Smooth muscle cell (in vitro differentiated cells): ENCODE results near the gene HHAT. TPM values are rescaled to one million over a fixed set of nuclear protein-coding genes. Genes with fewer than 3 reads are reported as not detected.

Experiments used
- DNase-seq: peaks from one replicate; lab custom pipeline; 2025; ENCODE audit not compliant: unreplicated experiment; lab: John Stamatoyannopoulos, UW
- H2AFZ ChIP-seq: fragments of 200-600 bp; sonication (generic); 2 replicates; pipeline ENCODE4 v1.6.0; 2016; ENCODE audit warnings: antibody characterized with exemption, low read depth, mild to moderate bottlenecking
- H3F3A ChIP-seq: fragments of 200-600 bp; sonication (generic); 2 replicates; pipeline ENCODE4 v1.6.0; 2017; ENCODE audit warnings: antibody characterized with exemption, low read depth
- H3K27ac ChIP-seq: fragments of 200-600 bp; sonication (generic); 2 replicates; pipeline ENCODE4 v1.5.1; 2016; ENCODE audit warnings: low read depth, mild to moderate bottlenecking
- H3K27me3 ChIP-seq: fragments of 200-600 bp; sonication (generic); 2 replicates; pipeline ENCODE4 v1.6.1; 2016; ENCODE audit warnings: low read depth, mild to moderate bottlenecking
- H3K36me3 ChIP-seq: fragments of 200-600 bp; sonication (generic); 2 replicates; pipeline ENCODE4 v1.5.1; 2016; ENCODE audit warnings: low read depth
- H3K4me1 ChIP-seq: fragments of 200-600 bp; sonication (generic); 2 replicates; pipeline ENCODE4 v1.5.1; 2016; ENCODE audit warnings: low read depth
- H3K4me2 ChIP-seq: fragments of 200-600 bp; sonication (generic); 2 replicates; pipeline ENCODE4 v1.6.0; 2016; ENCODE audit warnings: mild to moderate bottlenecking
- H3K4me3 ChIP-seq: fragments of 200-600 bp; sonication (generic); 2 replicates; pipeline ENCODE4 v1.5.1; 2016; ENCODE audit warnings: mild to moderate bottlenecking
- H3K79me2 ChIP-seq: fragments of 200-600 bp; sonication (generic); 2 replicates; pipeline ENCODE4 v1.6.0; 2016; ENCODE audit warnings: low read depth, mild to moderate bottlenecking
- H3K9ac ChIP-seq: fragments of 200-600 bp; sonication (generic); 2 replicates; pipeline ENCODE4 v1.6.0; 2016; ENCODE audit warnings: low read depth
- H3K9me3 ChIP-seq: fragments of 200-600 bp; sonication (generic); replicated peaks from 2 replicates; pipeline ENCODE4 v1.5.1; 2016; ENCODE audit warnings: low read depth
- H4K20me1 ChIP-seq: fragments of 200-600 bp; sonication (generic); 2 replicates; pipeline ENCODE4 v1.6.0; 2016; ENCODE audit warnings: low read depth
- CTCF ChIP-seq: fragments of 200-600 bp; sonication (generic); IDR thresholded peaks from 2 replicates; pipeline ENCODE4 v1.5.1; 2017; ENCODE audit warnings: borderline replicate concordance, mild to moderate bottlenecking, antibody characterized with exemption; ENCODE audit not compliant: insufficient read depth, poor library complexity, severe bottlenecking
- WGBS: methylation state at CpG from one replicate; pipeline ENCODE4 v1.1.7; 2016; ENCODE audit warnings: low lambda C conversion rate; 5-methylcytosine and 5-hydroxymethylcytosine counted together
- polyA plus RNA-seq: library from polyadenylated mRNA; unstranded; fragments of >200 nt; fragmentation: Nextera tagmentation; extraction: Ambion mirVana; gene quantifications from 2 replicates; pipeline ENCODE4 v1.2.1, GENCODE V29; 2016
- total RNA-seq: library from RNA; depleted of rRNA; stranded (reverse); fragments of >200 nt; gene quantifications from 2 replicates; pipeline ENCODE4 v1.2.3, GENCODE V29; 2014

HHAT gene
- total and polyA plus RNA-seq, 2 experiments from 2014 or later = 4.6 to 9.8 TPM

GRCh38 chr1:210302501-210302900 is 26.2 kb upstream of the HHAT start:
- WGBS = 93% methylated on average over 10 of the region's 10 CpGs
- H3K27ac ChIP-seq = no peak overlapping the region
- no peaks in the 10 kb centered on the region for H3K27me3 ChIP-seq
- no peaks in the 10 kb centered on the region for H3K36me3 ChIP-seq
- H2AFZ ChIP-seq = no peak overlapping the region
- no peak overlapping the region for H3K9ac ChIP-seq
- H3K9me3 ChIP-seq = no peaks in the 10 kb centered on the region
- H3K79me2 ChIP-seq = no peaks in the 10 kb centered on the region
- H3K4me3 ChIP-seq = no peak overlapping the region
- no peak overlapping the region for H3K4me2 ChIP-seq
- H3K4me1 ChIP-seq = peaks cover 9% of the 10 kb centered on the region
- H3F3A ChIP-seq = peaks cover 6% of the 10 kb centered on the region
- DNase-seq = no peak
- TF ChIP-seq CTCF = no peak
- no peaks in the 10 kb centered on the region for H4K20me1 ChIP-seq

GRCh38 chr1:210303391-210303790 is 25.3 kb upstream of the HHAT start:
- no peak for DNase-seq

GRCh38 chr1:210310562-210311153 is 18.0 kb upstream of the HHAT start:
- no peak for TF ChIP-seq CTCF
- peak overlapping the region; percentile 93 for H3K4me2 ChIP-seq
- H3F3A ChIP-seq = no peaks in the 10 kb centered on the region
- no peak overlapping the region for H3K9ac ChIP-seq
- peak overlapping the region; percentile 97 for H2AFZ ChIP-seq
- peaks cover 3% of the 10 kb centered on the region for H3K4me1 ChIP-seq
- WGBS = 56% methylated on average over 3 of the region's 7 CpGs
- H3K9me3 ChIP-seq = no peaks in the 10 kb centered on the region
- peak overlapping the region; percentile 61 for H3K4me3 ChIP-seq
- no peak overlapping the region for H3K27ac ChIP-seq
- no peaks in the 10 kb centered on the region for H3K27me3 ChIP-seq
- H4K20me1 ChIP-seq = no peaks in the 10 kb centered on the region
- no peaks in the 10 kb centered on the region for H3K36me3 ChIP-seq
- DNase-seq = no peak
- H3K79me2 ChIP-seq = no peaks in the 10 kb centered on the region

More at GRCh38 chr1:210303391-210303790, 25.3 kb upstream of the HHAT start:
- 98% methylated on average over 8 of the region's 8 CpGs for WGBS
- no peak overlapping the region for H2AFZ ChIP-seq
- H4K20me1 ChIP-seq = no peaks in the 10 kb centered on the region
- no peak overlapping the region for H3K27ac ChIP-seq
- H3K27me3 ChIP-seq = no peaks in the 10 kb centered on the region
- H3K4me3 ChIP-seq = no peak overlapping the region
- TF ChIP-seq CTCF = no peak
- peaks cover 6% of the 10 kb centered on the region for H3F3A ChIP-seq
- H3K36me3 ChIP-seq = no peaks in the 10 kb centered on the region
- H3K9me3 ChIP-seq = no peaks in the 10 kb centered on the region
- H3K9ac ChIP-seq = no peak overlapping the region
- no peaks in the 10 kb centered on the region for H3K79me2 ChIP-seq
- H3K4me1 ChIP-seq = peaks cover 9% of the 10 kb centered on the region
- H3K4me2 ChIP-seq = no peak overlapping the region
